Activated naive CD8-positive, alpha-beta T cell treated with anti-CD3 and anti-CD28 coated beads, Interleukin-2, amount 10 ng/mL, durations not matched to agents 7 days and 5 days (primary cell): ENCODE measurements around the gene RTP3. TPM values are rescaled to one million over a fixed set of nuclear protein-coding genes. Genes with fewer than 3 reads are reported as not detected.
A peak's percentile ranks its signal among the peaks of the same experiment; 100 is the strongest.
"Not testable (repeated sequence)": the region's sequence is repeated elsewhere in the genome, so short reads cannot be mapped to it uniquely, and the experiment has no call there.

Experiments used
- ATAC-seq: fragments of 150-1000 bp; cut with Tn5 transposase; one replicate; pipeline ENCODE4 v1.10.0; 2021; ENCODE audit warnings: low read depth, moderate library complexity
- POLR2A ChIA-PET: fragments of 350-600 bp; sonication (Branson Sonifier 250); formaldehyde crosslinking; loops from one replicate; lab custom pipeline; 2021; ENCODE audit warnings: antibody characterized with exemption; lab: Charles Lee
- DNase-seq: peaks from one replicate; pipeline ENCODE4 v3.0.0; 2021
- H3K27ac Mint-ChIP-seq: one replicate; pipeline ENCODE4 v1.8.0; 2022; ENCODE audit warnings: mild to moderate bottlenecking, mixed read lengths
- H3K27me3 Mint-ChIP-seq: one replicate; pipeline ENCODE4 v1.8.0; 2022; ENCODE audit warnings: mild to moderate bottlenecking, moderate library complexity, mixed read lengths
- H3K36me3 Mint-ChIP-seq: one replicate; pipeline ENCODE4 v1.8.0; 2021; ENCODE audit warnings: mild to moderate bottlenecking, mixed read lengths
- H3K4me1 Mint-ChIP-seq: one replicate; pipeline ENCODE4 v1.8.0; 2021; ENCODE audit warnings: mixed read lengths
- H3K4me3 Mint-ChIP-seq: one replicate; pipeline ENCODE4 v1.8.0; 2022; ENCODE audit warnings: mild to moderate bottlenecking, moderate library complexity, mixed read lengths
- H3K9me3 Mint-ChIP-seq: one replicate; pipeline ENCODE4 v1.8.0; 2021; ENCODE audit warnings: mixed read lengths
- total RNA-seq, 2 experiments: library from RNA; stranded (reverse); gene quantifications; one replicate each; pipeline ENCODE4 v1.2.3, GENCODE V29; 2021

RTP3 gene
- total RNA-seq, 2 experiments from 2014 or later = not detected

GRCh38 chr3:46544771-46545503 lies 47.2 kb downstream of the RTP3 start:
- Mint-ChIP-seq H3K27me3 (peaks cover 25% of the 10 kb centered on the region), H3K4me1 (peaks cover 21% of the 10 kb centered on the region), H3K27ac (no peak overlapping the region), H3K36me3 (peaks cover 1% of the 10 kb centered on the region), H3K9me3 (no peaks in the 10 kb centered on the region), H3K4me3 (no peak overlapping the region)
- ATAC-seq = no peak
- DNase-seq = no peak
- POLR2A ChIA-PET = interaction anchor here (0.7 kb wide), 1 partner anchor 20 kb away, joined by 3 read pairs; no protein-coding TSS in a partner anchor

- ATAC-seq (no peak), DNase-seq (no peak)
- POLR2A ChIA-PET = no interaction called here
- Mint-ChIP-seq H3K36me3 (peaks cover 3% of the 10 kb centered on the region), H3K4me1 (peaks cover 24% of the 10 kb centered on the region), H3K9me3 (peaks cover 2% of the 10 kb centered on the region), H3K4me3 (no peak overlapping the region), H3K27ac (no peak overlapping the region), H3K27me3 (peaks cover 25% of the 10 kb centered on the region)
Observed at GRCh38 chr3:46545818-46546630, 48.2 kb downstream of the RTP3 start.

GRCh38 chr3:46546896-46547440 lies 49.2 kb downstream of the RTP3 start:
- no peak for ATAC-seq
- H3K36me3 Mint-ChIP-seq = peaks cover 3% of the 10 kb centered on the region
- peaks cover 28% of the 10 kb centered on the region for H3K27me3 Mint-ChIP-seq
- H3K27ac Mint-ChIP-seq = no peak overlapping the region
- POLR2A ChIA-PET = no interaction called here
- peaks cover 20% of the 10 kb centered on the region for H3K4me1 Mint-ChIP-seq
- no peak overlapping the region for H3K4me3 Mint-ChIP-seq
- H3K9me3 Mint-ChIP-seq = peaks cover 2% of the 10 kb centered on the region
- no peak for DNase-seq

- Mint-ChIP-seq H3K4me1 (peaks cover 19% of the 10 kb centered on the region), H3K27me3 (peaks cover 32% of the 10 kb centered on the region)
- H3K27ac Mint-ChIP-seq, H3K9me3 Mint-ChIP-seq, H3K36me3 Mint-ChIP-seq, DNase-seq, H3K4me3 Mint-ChIP-seq, ATAC-seq, POLR2A ChIA-PET: not testable (repeated sequence)
Observed at GRCh38 chr3:46548611-46549010, 50.8 kb downstream of the RTP3 start.

GRCh38 chr3:46549408-46549904 lies 51.7 kb downstream of the RTP3 start:
- POLR2A ChIA-PET = no interaction called here
- Mint-ChIP-seq H3K4me3 (no peak overlapping the region), H3K4me1 (peaks cover 19% of the 10 kb centered on the region), H3K36me3 (peaks cover 3% of the 10 kb centered on the region), H3K9me3 (peaks cover 2% of the 10 kb centered on the region), H3K27me3 (peaks cover 29% of the 10 kb centered on the region), H3K27ac (no peak overlapping the region)
- DNase-seq (no peak), ATAC-seq (no peak)

- POLR2A ChIA-PET = no interaction called here
- no peak overlapping the region for H3K4me3 Mint-ChIP-seq
- DNase-seq = no peak
- H3K36me3 Mint-ChIP-seq = peaks cover 3% of the 10 kb centered on the region
- peaks cover 28% of the 10 kb centered on the region for H3K27me3 Mint-ChIP-seq
- no peak for ATAC-seq
- H3K9me3 Mint-ChIP-seq = peaks cover 2% of the 10 kb centered on the region
- H3K27ac Mint-ChIP-seq = peak overlapping the region; percentile 52
- H3K4me1 Mint-ChIP-seq = peaks cover 19% of the 10 kb centered on the region
Observed at GRCh38 chr3:46549989-46550388, 52.2 kb downstream of the RTP3 start.

Other genes with a start within 250 kb of the RTP3 start
- gene CCR2, start 143.9 kb upstream of the RTP3 start, total RNA-seq = 10 to 100 TPM; 52.5 to 53.0 TPM
- 10 to 100 TPM; 39.6 to 44.3 TPM for gene CCR5, start 127.0 kb upstream of the RTP3 start, total RNA-seq
- gene CCRL2, start 90.7 kb upstream of the RTP3 start, total RNA-seq = 10 to 100 TPM; 13.5 to 14.4 TPM
- not detected for gene LTF, start 33.1 kb upstream of the RTP3 start, total RNA-seq
- under 1 TPM; 0.45 to 0.75 TPM for gene LRRC2, start 68.3 kb downstream of the RTP3 start, total RNA-seq
- gene FAM240A, start 114.5 kb downstream of the RTP3 start, total RNA-seq = not detected
- 1 to 10 TPM; 3.6 to 4.5 TPM for gene ALS2CL, start 195.7 kb downstream of the RTP3 start, total RNA-seq
- gene TMIE, start 203.4 kb downstream of the RTP3 start, total RNA-seq = under 1 TPM; 0.36 to 0.77 TPM
- gene PRSS50, start 219.9 kb downstream of the RTP3 start, total RNA-seq = not detected